ENCODE results near the gene GLOD5.

Gene GLOD5

DNA sequence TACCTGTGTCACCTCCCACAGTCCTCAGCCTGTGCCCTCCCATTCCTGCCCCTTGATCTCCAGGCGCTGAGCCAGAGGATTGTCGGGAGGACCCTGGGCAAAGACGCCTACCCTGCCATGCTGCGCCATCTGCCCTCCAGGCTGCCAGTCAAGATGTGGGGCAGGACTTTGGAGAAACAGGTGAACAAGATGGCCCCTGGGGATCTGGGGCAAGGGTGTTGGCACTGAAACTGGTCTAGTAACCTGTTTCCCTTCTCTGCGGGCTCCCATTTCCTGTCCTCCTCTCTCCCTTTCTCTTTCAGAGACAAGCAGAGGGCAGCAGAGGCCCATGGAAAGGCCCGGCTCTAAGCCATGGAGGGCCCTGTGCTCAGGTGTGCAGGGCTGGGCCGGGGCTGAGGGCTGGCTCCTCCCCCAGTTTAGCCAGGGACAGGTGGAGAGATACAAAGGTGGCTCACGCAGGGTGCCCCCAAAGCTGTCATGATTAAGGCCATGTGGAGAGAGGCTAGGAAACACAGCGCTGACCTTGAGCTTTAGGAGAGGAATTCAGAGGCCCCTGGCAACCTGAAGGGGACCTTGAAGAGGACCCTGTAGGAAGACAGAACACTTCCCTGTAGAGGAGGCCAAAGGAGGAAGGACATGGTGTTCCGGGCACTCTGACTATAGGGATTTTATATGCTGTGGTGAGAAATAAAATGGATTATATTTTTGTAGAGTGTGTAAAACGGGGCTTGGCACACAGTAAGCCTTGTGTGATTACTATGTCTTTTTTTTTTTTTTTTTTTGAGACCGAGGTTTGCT, at the start of gene GLOD5:
GLOD5 (plus strand) TSS at position 74 of the 798 bp plus-strand sequence; CDS start at position 118, 44 bp downstream.
- no peak for DNase-seq (ENCODE audit: extremely low read depth in 1 of 2, low read depth in 1 of 2)

GRCh38 chrX:48711929-48712505, 49.5 kb upstream of the GLOD5 start:
- DNase-seq (ENCODE audit: extremely low read depth in 1 of 2, low read depth in 1 of 2), result no peak

DNA sequence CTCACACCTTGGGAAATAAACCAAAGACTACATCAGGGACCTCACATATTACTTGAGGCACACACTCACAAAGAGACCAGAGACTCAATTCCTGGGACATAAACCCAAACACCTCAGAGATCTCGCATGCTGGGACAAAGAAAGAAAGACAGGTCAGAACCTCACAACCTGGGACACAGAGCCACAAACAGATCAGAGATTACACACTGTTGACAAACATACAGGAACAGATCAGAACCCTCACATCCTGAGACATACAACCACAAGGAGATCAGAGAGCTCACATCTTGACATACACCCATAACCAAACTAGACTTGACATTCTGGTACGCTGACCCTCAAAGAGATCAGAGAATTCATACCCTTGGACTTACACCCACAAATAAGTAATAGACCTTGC, 47.7 kb upstream of the GLOD5 start:
- DNase-seq (ENCODE audit: extremely low read depth in 1 of 2, low read depth in 1 of 2), result no peak

DNA sequence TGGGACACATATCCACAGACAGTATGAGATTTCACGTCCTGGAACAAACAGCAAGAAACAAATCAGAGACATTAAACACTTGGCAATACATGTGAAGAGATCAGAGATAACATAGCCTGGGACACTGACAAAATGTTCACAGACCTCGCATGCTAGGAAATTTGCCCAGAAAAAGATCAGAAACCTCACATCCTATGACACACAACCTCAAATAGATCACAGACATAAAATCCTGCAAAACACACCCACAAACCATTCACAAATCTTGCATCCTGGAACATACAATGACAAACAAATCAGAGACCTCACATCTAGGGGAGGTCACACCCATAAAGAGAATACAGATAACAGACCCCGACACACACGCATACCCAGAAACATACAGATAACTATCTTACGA, 47.0 kb upstream of the GLOD5 start:
- DNase-seq (ENCODE audit: extremely low read depth in 1 of 2, low read depth in 1 of 2), result no peak

- no peak for DNase-seq (ENCODE audit: extremely low read depth in 1 of 2, low read depth in 1 of 2)
Measured at GRCh38 chrX:48715072-48715471, 46.5 kb upstream of the GLOD5 start.

DNA sequence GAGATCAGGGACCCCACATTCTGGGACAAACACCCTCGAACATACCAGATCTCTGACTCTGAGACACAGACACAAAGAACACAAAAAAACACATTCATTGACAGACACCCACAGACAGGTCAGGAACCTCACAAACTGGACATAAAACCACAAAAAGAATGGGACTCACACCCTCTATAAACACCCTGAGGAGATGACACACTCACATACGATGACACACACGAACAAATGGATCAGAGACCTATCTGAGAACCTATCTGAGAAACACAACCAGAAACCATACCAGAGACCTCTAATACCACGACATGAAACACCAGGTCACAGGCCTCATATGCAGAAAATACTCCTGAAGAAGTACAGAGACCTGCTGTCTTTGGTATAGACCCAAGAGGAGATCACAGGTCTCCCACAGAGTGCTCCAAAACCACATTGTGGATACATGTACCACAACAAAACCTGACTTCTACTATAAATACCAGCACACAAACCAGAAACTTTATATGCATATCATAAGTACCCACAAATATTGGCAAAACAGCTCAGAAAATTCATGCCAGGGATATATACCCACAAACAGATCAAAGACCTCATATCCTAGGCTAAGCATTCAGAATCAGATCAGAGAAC, 45.6 kb upstream of the GLOD5 start:
- no peak for DNase-seq (ENCODE audit: extremely low read depth in 1 of 2, low read depth in 1 of 2)

DNA sequence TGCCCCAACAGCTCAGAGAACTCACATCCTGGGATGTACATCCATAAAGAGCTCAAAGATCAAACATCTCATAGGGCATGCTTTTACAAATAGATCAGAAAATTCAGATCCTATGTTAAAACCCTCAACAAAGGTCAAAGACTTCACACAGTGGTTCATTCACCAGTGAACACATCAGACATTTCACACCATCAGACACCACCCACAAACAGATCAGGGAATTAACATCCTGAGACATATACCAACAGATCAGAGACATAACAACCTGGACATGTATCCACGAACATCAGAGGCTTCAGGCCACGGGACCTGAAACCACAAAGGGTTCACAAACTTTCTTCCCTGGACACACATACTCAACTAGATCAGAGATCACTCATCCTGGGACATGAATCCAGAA, 41.6 kb upstream of the GLOD5 start:
- DNase-seq (ENCODE audit: extremely low read depth in 1 of 2, low read depth in 1 of 2), result no peak

- DNase-seq (ENCODE audit: extremely low read depth in 1 of 2, low read depth in 1 of 2), result no peak
Measured at GRCh38 chrX:48720577-48721250, 40.8 kb upstream of the GLOD5 start.

- DNase-seq (ENCODE audit: extremely low read depth in 1 of 2, low read depth in 1 of 2), result no peak
Measured at GRCh38 chrX:48721916-48722315, 39.6 kb upstream of the GLOD5 start.

- no peak for DNase-seq (ENCODE audit: extremely low read depth in 1 of 2, low read depth in 1 of 2)
Measured at GRCh38 chrX:48726596-48726995, 35.0 kb upstream of the GLOD5 start.

GRCh38 chrX:48728653-48729052, 32.9 kb upstream of the GLOD5 start:
- DNase-seq (ENCODE audit: extremely low read depth in 1 of 2, low read depth in 1 of 2), result no peak

GRCh38 chrX:48736303-48736702, 25.2 kb upstream of the GLOD5 start:
- DNase-seq (ENCODE audit: extremely low read depth in 1 of 2, low read depth in 1 of 2), result no peak

- DNase-seq (ENCODE audit: extremely low read depth in 1 of 2, low read depth in 1 of 2), result no peak
Measured at GRCh38 chrX:48736878-48737212, 24.7 kb upstream of the GLOD5 start.

DNA sequence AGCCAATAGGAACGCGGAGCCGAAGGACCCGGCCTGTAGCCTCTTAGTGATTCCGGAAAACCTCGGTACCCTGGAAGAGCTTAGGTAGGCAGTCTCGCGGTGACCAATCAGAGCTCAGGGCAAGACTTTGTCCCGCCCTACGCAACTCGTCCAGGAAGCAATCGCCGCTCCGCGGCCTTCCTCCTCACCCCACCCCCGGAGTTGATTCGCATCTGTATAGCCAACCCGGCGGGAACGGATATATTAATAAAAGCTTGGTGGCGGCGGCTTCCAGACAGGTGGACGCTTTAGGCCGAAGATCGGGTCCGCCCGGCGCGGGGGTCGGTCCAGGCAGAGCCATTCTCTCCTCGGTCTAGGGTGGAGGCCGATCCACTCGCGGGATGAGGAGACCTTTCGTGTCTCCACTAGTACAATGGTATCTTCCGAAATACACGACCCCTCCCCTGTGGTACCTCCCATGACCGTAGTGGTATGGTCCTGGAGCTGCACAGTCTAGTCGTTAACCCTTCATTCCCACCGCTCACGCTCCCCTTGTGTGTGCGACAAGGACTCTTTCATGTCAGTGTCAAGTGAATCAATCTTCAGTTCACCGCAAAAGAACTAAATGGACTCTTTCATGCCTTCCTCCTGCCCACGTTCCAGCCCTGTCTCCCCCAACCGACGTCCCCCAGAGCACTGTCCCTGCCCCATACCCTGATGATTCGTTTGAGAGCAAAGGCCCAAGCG, 24.2 kb upstream of the GLOD5 start:
- DNase-seq (ENCODE audit: extremely low read depth in 1 of 2, low read depth in 1 of 2), result peak; percentile 63 to 65

DNA sequence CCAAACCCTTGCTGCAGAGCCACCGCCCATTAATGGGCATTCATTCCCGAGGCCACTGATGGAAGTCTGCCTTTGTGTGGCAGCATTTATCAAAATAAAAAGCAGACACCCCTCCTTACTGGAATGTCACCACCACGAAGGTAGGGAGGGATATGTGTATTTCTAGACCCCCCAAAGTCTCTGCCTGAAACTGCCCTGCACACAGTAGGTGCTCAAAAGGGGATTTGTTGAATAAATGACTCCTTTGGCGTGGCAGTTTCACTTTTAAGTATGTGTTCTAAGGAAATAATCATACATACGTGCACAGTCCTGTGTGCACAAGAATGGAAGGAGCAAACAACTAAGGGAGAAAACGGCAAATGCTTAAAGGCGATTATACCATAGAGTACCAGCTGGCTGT, 23.6 kb upstream of the GLOD5 start:
- no peak for DNase-seq (ENCODE audit: extremely low read depth in 1 of 2, low read depth in 1 of 2)

DNA sequence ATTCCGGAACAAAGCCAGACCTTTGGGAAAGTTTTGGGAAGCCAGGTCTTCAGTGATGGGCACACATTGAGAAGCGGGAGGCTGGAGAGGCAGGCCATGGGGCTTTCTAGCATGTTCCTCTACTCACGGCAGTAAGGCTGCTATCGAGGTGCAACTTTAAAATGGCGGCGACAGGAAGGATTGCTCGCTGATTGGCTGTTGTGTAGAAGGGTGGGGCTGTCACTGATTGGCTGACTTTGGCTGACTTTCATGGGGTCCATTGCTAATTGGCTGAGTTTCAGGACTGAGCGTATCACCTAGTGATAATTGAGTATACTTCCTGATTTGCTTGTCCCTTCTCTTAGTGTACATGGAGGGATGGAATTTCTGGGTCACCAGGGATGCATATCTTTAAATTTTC, 19.7 kb upstream of the GLOD5 start:
- DNase-seq (ENCODE audit: extremely low read depth in 1 of 2, low read depth in 1 of 2), result no peak

DNA sequence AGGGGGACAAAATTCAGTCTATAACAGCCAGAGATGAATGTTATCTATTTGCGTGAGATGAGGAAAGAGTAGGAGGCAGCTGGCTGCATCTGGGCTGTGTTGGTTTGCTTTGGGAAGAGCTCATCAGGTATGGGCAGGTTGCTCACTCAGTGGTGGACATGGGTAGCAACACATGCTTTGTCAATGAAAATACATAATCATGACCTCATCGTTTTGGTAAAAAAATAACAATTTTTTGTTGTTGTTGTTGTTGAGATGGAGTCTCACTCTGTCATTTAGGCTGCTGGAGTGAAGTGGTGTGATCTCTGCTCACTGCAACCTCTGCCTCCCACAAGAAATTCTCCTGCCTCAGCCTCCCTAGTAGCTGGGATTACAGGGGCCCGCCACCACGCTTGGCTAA, 16.3 kb upstream of the GLOD5 start:
- no peak for DNase-seq (ENCODE audit: extremely low read depth in 1 of 2, low read depth in 1 of 2)

GRCh38 chrX:48747415-48748016, 14.0 kb upstream of the GLOD5 start:
- no peak for DNase-seq (ENCODE audit: extremely low read depth in 1 of 2, low read depth in 1 of 2)

- no peak for DNase-seq (ENCODE audit: extremely low read depth in 1 of 2, low read depth in 1 of 2)
Measured at GRCh38 chrX:48749182-48749581, 12.4 kb upstream of the GLOD5 start.

GRCh38 chrX:48751343-48751742, 10.2 kb upstream of the GLOD5 start:
- DNase-seq (ENCODE audit: extremely low read depth in 1 of 2, low read depth in 1 of 2), result no peak

DNA sequence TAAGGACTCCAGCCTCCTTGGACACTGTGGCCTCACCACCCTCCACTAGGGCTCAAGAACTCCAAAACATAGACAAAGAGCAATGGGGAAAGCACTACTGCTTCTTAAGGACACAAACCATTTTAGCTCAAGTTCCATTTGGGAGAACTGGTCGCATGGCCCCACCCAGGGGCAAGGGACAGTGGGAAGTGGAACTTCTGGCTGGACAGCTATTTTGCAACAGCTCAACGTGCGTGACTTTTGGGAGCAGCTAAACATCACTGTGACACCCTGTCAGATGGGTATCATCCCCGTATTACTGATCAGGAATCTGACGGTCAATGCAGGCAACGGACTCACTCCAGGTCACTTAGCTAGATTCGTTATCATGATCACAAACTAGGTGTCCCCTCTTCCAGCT, 9.0 kb upstream of the GLOD5 start:
- no peak for DNase-seq (ENCODE audit: extremely low read depth in 1 of 2, low read depth in 1 of 2)
